Erythroblast (primary cell): ENCODE results near the gene ARRDC2.

ENCODE experiments used
- GATA1 ChIP-seq: IDR thresholded peaks from 2 replicates; pipeline ENCODE4 v1.6.1; 2011; ENCODE audit warnings: low read depth, mild to moderate bottlenecking, control low read depth, low read length, moderate library complexity
- POLR2A ChIP-seq: IDR thresholded peaks from 2 replicates; pipeline ENCODE4 v1.6.1; 2011; ENCODE audit warnings: mild to moderate bottlenecking, low read length

DNA sequence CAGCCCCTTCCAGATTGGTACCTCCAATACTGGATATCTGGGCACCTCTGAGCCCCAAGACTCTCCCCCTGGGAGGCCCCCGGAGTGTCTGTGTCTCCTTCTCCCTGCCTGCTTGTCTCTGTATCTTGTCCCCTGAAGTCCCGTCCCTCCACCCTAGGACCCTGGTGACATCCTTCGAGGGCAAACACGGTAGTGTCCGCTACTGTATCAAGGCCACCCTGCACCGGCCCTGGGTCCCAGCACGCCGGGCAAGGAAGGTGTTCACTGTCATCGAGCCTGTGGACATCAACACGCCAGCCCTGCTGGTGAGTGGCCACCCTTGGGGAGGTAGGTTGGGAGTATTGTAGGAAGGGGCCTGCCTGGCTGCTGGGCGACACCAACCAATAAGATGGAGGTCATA, 844 bp downstream of the ARRDC2 start:
- TF ChIP-seq POLR2A (no peak), GATA1 (no peak)
